HG02970 (cell line): ENCODE measurements around the gene CDH16.
"Not testable (repeated sequence)": the region's sequence is repeated elsewhere in the genome, so short reads cannot be mapped to it uniquely, and the experiment has no call there.

Experiments used
- ATAC-seq: cut with Tn5 transposase; IDR thresholded peaks from one replicate; pipeline ENCODE4 v1.9.1; 2021; ENCODE audit warnings: mild to moderate bottlenecking, moderate library complexity, moderate number of reproducible peaks; ENCODE audit not compliant: unreplicated experiment, low FRiP score

Gene CDH16

DNA sequence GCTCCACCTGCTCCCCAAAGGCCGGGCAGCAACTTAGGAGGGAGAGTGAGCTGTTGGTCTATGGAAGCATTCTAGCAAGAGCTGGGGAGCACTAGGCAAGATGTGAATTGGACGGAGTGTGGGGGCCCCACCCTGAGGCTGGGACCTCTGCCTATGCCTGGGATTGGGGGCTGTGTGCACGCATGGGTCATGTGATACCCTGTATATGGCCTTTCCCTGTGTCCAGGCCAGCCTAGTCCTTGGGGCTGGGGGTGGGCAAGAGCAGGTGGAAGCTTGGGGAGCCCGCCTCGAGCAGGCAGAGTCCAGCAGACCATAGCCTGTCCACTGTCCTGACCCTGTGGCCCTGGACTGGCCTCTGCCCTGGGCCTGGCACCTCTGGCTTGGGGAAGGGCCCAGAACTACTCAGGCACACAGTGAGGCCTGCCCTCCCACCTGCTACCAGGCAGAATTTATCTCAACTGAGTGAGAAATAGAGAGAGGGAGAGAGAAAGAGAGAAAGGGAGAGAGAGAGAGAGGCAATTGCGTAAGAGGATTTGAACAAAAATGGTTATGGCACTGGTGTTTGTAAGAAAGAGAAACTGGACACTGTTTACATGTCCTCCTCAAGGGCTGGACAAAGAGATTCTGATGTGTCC, 19.3 kb downstream of the CDH16 start:
- no peak for ATAC-seq

DNA sequence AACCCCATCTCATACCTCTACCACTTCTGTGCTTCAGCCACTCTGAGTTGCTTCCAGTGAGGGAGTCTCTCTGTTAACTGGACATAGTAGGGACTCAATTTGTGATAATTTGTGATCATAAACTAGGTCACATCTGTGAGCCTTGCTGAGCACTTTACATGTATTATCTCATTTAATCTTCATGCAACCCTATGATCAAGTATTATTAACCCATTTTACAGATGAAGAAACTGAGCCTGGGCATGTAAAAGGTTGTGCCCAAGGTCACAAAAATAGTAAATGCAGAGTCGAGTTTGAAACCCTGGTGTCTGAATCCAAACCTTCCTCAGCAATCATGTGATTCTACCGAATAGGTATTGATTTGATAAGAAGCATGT, 19.8 kb downstream of the CDH16 start:
- ATAC-seq = no peak

DNA sequence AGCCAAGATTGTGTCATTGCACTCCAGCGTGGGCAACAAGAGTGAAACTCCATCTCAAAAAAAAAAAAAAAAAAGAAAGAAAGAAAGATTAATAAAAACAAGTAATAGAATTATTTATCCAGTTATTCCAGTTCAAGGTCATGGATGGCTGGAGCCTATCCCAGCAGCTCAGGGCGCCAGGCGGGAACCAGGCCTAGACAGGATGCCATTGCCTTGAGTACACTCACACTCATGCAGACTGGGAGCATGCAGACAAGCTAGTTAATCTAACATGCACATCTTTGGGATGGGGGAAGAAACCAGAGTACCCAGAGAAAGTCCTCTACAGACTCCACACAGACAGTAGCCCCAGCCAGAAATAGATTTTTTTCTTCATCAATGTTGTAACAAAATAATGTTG, 20.5 kb downstream of the CDH16 start:
- ATAC-seq = no peak

DNA sequence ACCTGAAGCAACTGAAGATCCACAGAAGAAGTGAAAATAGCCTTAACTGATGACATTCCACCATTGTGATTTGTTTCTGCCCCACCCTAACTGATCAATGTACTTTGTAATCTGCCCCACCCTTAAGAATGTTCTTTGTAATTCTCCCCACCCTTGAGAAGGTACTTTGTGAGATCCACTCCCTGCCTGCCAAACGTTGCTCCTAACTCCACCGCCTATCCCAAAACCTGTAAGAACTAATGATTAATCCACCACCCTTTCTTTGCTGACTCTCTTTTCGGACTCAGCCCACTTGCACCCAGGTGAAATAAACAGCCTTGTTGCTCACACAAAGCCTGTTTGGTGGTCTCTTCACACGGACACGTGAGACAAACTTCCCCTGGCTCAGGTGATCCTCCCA, 22.0 kb downstream of the CDH16 start:
- not testable (repeated sequence) for ATAC-seq

DNA sequence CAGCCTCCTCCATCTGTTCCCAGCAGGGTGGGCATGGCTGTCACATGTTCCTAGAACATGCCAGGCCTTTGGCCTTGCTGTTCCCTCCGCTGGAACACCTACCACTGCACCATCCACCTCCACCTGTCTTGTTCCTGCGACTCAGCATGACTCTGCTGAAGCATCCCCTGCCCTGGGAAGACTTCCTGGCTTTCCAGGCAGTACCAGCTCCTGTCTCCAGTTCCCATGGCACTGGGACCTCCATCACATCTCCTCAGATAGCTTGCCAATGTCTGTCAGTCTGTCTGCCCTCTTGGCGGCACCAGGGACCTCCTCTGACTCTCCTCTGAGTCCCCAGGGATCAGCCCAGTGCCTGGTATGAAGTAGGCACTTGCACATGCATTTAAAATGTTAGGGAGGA, 22.7 kb downstream of the CDH16 start:
- ATAC-seq = no peak

DNA sequence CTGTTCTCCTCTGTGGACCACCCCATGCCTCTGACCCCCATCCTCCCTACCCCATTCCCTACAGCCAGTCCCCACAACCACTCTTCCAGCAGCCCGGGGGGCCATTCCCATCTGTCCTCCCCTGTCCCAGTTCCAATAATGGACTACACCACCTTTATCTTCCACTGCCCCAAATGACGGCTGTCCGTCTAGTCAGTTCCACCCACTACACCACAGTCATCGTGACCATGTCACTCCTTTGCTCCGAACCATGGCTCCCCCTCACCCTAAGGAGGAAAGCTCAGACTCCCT, 23.1 kb downstream of the CDH16 start:
- ATAC-seq = no peak

DNA sequence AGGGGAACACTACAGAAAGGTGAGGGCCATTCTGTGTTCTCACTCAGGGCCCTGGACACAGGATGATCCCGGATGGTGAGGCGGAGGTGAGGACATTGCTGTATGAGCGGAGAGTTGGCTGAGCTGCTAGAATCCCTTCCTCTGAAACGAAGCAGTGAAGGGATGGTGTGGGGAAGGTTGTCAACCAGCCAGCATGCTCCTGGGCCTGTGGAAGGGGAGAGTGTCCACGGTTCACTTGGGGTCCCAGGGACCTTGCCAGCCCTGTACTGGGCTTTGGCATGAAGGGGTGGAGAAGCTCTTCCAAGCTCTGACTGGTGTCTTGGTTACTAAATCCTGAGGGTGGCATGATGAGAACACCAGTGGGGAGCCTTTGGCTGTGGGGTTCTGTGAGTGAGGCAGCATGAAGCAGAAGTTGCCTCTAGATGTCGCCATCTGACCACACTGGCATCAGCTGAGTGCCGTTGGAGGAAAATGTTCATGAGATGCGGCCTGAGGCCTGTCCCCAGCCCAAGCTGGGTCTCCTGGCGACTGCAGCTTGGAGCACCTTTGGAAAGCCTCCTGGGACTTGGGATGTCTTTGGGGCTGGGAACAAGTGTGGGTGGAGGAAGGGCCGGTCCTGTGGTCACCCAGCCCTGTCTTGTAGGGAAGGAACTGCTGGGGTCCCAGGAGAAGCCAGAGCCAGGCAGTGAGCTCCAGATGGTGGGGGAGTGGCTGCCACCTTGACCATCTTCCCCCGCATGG, 23.6 kb downstream of the CDH16 start:
- no peak for ATAC-seq

DNA sequence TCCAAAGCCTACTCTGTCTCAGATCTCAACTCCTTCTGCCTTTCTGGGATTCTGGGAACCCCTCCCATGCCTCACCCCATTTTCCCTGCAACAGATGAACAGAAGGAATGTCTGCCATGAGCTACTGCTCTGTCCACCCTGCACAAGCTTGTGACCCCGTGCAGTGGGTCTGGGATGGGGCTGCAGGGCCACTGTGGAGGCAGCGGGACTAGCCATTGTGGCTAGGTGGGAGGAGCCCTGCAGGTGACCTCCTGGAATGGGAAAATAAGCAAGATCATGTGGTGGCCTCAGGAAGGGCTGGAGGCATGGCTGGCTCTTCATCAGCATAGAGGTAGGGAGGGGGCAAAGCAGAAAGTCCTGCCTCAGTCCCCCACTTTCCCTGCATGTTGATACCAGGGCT, 24.6 kb downstream of the CDH16 start:
- no peak for ATAC-seq

DNA sequence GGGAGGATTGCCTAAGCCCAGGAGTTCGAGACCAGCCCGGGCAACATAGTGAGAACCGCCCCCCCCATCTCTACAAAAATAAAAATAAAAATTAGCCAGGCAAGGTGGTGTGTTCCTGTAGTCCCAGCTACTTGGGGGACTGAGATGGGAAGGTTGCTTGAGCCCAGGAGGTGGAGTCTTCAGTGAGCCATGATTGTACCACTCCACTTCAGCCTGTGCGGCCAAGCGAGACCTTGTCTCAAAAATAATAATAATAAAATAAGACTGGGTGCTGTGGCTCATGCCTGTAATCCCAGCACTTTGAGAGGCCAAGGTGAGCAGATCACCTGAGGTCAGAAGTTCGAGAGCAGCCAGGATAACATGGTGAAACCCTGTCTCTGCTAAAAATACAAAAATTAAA, 26.9 kb downstream of the CDH16 start:
- no peak for ATAC-seq

DNA sequence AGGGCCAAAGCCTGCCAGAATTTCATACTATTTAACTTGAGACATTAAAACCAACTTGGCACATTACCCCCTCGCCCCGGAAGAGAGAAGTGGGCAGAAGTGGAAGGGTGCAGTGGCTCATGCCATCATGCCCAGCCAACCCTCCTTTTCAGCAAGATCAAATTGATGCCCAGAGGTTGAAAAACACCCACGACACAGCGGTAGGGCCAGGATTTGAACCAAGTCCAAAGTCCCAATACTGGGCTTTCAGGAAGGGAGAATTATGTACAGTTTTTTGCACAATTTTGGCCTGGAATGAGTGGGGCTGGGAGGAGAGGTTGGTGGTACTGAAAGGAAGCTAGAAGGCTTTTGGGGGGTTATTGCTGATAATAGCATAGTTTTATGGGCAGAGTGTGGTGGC, 27.3 kb downstream of the CDH16 start:
- no peak for ATAC-seq

DNA sequence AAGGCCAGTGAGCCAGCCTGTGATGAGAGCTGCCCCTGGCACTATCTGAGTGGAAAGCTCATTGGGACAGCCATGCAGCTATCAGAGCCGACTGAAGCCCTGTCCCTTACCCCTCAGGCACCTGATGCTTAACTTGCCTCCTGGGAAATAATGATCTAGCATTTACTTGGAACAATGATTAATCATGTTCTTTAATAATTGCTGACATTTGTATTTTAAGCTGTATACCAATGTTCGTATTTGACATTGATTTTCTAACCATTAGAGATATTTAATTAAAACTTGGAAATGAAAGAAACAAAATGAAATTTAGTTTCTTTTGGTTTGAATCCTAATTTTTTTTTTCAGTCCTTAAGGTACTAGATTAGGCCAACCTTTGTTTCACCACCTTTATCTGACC, 27.9 kb downstream of the CDH16 start:
- no peak for ATAC-seq

DNA sequence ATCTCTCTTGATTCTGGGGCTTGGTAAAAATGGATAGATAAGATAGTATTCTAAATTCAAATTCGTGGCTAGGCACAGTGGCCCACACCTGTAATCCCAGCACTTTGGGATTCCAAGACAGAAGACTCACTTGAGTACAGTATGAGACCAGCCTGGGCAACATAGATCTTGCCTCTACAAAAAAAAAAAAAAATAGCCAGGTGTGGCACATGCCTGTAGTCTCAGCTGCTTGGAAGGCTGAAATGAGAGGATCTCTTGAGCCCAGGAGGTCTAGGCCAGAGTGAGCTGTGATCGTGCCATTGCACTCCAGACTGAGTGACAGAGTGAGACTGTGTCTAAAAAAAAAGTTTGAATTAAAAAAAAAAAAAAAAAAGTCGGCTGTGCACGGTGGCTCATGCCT, 29.1 kb downstream of the CDH16 start:
- ATAC-seq = no peak

DNA sequence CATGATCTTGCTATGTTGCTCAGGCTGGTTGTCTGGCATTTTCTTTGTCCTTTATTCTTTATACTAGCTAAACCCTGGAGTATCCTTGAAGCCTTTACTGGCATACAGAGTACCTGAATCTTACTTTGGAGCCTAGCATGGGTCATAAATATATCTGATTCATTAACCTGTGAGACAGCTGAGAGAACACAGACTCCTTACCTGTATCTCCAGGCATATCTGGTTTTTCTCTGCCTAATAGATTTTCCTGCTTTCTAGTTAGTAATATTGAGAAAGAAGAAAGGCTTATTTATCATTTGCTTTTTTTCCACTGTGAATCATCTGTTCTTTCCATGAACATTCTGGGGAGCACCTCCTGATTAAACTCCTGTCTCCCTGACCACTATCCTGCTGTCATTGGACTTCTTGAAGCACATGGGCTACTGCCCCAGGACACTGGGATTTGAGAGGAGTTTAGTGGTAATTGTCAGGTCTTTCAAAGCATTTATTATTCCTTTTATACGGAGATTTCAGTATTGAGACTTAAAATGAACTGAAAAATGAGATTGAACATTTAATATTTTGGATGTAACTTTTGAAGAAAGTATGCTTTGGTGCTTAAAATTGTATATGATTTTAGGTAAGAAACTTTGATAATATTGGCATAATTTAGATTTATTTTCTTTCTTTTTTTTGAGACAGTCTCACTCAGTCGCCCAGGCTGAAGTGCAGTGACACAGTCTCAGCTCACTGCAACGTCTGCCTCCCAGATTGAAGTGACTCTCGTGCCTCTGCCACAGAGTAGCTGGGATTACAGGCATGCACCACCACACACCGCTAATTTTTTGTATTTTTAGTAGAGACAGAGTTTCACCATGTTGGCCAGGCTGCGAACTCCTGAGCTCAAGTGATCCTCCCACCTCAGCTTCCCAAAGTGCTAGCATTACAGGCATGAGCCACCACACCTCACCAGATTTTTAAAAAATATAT, 29.8 kb downstream of the CDH16 start:
- no peak for ATAC-seq

DNA sequence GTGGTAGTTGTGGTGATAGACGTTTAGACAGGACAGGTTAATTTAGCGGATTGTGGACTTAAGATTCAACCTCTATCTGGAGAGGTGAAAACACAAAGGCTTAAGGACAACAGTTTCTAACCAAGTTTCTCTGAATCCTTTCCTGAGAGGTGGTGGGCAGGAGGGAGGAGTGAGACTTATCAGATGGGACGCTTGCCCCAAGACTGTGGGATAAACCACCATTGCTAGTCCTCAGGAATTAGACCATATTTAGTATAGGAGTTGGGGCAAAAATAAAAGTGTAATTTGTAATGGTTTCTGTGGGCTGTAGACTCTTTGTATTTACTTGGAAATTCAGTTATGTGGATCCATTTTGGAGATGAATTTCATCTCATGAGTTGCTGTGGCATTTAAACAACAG, 31.8 kb downstream of the CDH16 start:
- no peak for ATAC-seq

DNA sequence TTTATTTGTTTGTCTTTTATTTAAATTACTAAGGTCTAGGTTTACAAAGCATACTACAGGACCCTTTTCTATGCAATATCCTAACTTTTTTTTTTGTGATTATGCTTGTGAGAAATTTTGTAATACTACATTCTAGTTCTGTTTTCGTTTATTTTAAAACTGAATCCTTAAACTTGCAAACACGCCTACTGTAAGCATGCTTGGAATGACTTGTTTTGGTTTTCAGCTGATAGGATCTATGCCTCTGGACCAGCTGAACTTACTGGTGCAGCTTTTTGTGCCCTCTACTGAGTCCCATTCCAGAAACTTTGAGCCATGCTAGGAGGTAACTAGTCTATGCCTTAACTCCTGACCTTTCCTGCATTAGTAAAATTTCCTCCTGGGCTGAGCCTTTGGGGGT, 32.4 kb downstream of the CDH16 start:
- ATAC-seq = no peak

DNA sequence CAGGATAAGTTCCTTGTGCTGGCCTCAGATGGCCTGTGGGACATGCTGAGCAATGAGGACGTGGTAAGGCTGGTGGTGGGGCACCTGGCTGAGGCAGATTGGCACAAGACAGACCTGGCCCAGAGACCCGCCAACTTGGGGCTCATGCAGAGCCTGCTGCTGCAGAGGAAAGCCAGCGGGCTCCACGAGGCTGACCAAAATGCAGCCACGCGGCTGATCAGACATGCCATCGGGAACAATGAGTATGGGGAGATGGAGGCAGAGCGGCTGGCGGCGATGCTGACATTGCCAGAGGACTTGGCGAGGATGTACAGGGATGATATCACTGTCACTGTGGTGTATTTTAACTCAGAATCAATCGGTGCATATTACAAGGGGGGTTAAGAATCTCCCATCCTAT, 33.2 kb downstream of the CDH16 start:
- ATAC-seq = no peak

DNA sequence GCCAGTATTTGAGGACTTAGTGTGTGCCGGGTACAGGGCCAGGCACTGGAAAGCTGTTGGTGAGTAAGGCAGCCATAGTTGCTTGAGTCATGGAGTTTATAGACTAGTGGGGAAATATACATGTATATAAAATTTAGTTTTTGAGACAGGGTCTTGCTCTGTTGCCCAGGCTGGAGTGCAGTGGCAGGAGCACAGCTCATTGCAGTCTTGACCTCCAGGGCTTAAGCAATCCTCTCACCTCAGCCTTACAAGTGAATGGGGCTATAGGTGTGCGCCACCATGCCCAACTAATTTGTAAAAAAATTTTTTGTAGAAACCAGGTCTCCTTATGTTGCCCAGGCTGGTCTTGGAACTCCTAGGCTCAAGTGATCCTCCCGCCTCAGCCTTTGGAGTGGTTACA, 36.0 kb downstream of the CDH16 start:
- no peak for ATAC-seq

DNA sequence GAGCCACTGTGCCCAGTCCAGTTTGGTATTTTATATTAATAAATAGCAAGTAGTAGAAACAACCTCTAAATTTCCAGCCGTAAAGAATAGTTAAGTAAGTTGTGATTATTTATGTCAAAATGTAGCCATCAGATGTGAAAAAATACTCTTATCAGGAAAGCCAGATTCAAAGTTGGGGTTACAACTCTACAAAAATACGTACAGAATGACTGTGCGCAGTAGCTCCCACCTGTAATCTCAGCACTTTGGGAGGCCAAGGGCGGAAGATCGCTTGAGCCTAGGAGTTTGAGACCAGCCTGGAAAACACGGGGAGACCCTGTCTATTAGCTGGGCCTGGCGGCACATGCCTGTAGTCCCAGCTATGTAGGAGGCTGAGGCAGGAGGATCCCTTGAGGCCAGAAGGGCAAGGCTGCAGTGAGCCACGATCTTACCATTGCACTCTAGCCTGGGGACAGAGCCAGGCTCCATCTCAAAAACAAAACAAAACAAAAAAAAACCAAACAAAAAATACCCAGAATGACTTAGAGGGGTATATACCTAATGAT, 36.6 kb downstream of the CDH16 start:
- no peak for ATAC-seq

DNA sequence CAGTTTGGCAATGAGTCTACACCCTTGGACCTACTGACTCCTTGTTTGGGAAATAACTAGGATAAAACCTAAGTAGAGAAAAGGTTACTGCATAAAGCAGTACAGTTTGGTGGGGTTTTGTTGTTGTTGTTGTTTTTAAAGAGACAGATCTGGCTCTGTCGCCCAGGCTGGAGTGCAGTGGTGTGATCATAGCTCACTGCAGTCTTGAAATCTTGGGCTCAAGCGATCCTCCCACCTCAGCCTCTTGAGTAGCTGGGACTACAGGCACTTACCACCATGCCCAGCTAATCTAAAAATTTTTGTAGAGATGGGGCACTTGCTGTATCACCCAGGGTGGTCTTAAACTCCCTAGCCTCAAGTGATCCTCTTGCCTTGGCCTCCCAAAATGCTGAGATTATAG, 37.1 kb downstream of the CDH16 start:
- ATAC-seq = no peak

DNA sequence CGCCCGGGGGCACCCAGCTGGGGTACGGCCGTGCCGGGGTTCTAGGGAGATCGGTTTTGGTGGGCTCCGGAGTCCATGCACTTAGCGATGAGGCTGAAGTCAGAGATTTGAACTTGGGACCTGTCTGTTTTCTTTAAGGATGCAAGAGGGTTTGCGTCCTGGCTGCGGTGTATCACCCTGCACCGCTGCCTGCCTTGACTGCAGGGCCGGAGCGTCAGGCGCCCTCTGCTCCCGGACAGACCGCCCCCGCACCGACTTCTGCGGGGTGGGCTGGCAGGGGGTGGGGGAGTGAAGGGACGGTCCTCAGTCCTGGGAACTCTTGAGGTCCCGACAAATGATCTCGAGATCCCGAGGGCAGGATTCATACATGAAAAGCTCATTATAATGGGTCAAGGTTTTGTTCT, 37.7 kb downstream of the CDH16 start:
- no peak for ATAC-seq

DNA sequence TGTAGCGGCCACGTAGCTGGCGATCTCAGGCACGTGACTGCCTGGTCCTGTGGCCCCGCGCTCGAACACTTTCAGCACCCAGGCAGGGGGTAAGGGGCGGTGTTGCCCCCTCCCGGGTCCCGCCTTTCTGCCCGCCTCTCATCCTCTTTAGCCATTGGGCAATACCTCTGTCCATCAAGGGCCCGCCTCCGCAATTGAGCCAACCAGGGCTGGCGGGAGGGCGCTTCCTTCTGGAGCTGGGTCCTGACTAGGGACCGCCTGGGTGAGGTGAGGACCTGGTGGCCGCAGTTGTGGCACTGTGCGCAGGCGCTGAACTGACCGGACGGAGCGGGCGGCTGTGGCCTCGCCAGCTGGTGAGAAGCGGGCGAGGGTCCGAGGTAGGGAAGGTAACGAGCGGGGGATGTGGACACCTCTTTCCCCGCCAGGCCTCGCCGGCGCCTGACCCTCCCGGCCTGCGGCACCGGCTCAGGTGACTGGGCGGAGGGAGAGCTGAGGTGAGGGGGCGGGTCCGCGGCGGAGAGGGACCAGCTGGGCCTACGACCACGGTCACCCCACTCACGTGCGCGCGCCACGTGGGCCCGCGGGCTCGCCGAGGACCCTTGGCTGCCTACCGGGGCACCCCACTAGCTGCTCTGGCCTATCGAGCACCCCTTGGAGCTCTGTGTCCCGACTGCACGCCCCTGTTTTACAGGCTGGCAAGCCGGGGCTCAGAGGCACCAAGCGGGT, 38.2 kb downstream of the CDH16 start, which contains the start of gene PDP2:
Gene PDP2, plus strand, starts transcription at position 228 of the 726 bp plus-strand sequence. CDS start 3,770 bp downstream, outside the sequence.
- ATAC-seq = peak; percentile 94
